D721Med (cell line): Measurements from ENCODE around the gene NET1.

Experiments
- DNase-seq: peaks from one replicate; pipeline ENCODE4 v3.0.0; 2011; ENCODE audit warnings: low spot score; ENCODE audit not compliant: insufficient read length
- FAIRE-seq: peaks from 2 replicates; lab custom pipeline; 2011; peaks lifted over from hg19 to GRCh38; lab: Jason Lieb, UNC
- TF ChIP-seq, protein P1 (sequence below): IDR thresholded peaks from 2 replicates; pipeline ENCODE4 v1.5.1; 2012; ENCODE audit warnings: mild to moderate bottlenecking, control low read depth; ENCODE audit not compliant: insufficient read depth; ENCODE audit errors: missing control alignments

The NET1 gene

GRCh38 chr10:5502571-5503476, 90.5 kb downstream of the NET1 start:
- TF ChIP-seq, protein P1, sequence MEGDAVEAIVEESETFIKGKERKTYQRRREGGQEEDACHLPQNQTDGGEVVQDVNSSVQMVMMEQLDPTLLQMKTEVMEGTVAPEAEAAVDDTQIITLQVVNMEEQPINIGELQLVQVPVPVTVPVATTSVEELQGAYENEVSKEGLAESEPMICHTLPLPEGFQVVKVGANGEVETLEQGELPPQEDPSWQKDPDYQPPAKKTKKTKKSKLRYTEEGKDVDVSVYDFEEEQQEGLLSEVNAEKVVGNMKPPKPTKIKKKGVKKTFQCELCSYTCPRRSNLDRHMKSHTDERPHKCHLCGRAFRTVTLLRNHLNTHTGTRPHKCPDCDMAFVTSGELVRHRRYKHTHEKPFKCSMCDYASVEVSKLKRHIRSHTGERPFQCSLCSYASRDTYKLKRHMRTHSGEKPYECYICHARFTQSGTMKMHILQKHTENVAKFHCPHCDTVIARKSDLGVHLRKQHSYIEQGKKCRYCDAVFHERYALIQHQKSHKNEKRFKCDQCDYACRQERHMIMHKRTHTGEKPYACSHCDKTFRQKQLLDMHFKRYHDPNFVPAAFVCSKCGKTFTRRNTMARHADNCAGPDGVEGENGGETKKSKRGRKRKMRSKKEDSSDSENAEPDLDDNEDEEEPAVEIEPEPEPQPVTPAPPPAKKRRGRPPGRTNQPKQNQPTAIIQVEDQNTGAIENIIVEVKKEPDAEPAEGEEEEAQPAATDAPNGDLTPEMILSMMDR: no peak
- FAIRE-seq: no peak
- DNase-seq: no peak

DNA sequence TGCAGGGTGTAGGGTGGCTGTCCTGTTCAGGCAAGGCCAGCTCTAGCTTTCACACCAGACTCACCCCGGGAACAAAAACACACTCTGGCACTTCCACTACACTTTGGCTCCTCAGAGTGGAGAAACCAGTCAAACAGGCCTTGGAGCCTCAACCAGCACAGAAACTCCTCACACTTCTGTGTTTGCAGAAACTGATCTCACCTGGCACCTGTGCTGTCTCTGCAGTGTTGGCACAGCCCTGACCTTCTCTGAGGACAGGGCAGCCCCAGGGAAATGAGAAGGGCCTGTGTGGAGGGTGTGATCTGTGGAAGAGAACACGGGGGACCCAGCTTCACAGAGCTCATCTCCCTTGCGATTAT, 91.1 kb downstream of the NET1 start:
- DNase-seq: no peak
- no peak for FAIRE-seq
- TF ChIP-seq, protein P1: no peak

DNA sequence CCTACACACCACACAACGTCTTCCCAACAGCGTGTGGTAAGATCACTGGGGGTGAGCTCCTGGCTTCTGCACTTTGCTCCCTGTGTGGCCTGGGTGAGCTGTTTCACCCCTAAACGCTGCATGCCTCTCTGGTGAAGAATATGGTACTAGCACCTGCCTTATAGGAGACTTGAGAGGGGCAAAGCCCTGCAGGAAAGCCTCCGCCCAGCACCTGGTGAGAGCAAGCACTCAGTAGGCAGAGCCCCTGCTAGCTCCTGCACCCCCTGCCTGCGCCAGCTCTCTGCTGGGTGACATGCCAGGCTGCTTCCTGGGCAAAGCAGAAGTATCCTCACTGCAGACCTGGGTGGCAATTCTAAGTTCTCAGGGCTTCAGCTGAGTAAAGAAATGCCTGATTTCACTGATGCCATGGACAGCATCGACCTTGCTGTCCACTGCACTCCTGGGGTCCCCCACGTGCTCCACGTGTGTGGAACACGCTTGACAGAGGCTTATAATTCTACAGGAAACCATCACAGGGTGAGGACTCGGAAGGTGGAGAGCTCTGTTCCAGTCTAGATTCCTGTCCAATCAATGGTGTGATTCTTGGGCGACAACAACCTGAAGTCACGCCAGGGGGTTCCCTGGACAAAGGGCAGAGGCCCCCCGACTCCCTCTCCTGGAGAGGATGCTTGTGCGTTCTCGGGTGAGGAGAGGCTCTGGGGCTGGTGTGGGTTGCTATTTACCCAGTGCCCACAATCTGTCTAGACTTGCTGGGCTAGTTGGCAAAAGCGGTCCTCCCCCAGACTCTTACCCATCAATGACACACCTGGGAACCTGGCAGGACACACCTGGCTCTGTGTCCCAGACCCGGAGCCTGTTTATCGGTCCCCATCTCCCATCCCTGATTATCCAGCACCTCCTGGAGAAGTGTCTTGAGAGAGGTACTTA, 92.1 kb downstream of the NET1 start:
- TF ChIP-seq, protein P1: no peak
- no peak for DNase-seq
- no peak for FAIRE-seq

GRCh38 chr10:5506246-5506645, 93.9 kb downstream of the NET1 start:
- FAIRE-seq (no peak), DNase-seq (no peak)
- TF ChIP-seq, protein P1: no peak

DNA sequence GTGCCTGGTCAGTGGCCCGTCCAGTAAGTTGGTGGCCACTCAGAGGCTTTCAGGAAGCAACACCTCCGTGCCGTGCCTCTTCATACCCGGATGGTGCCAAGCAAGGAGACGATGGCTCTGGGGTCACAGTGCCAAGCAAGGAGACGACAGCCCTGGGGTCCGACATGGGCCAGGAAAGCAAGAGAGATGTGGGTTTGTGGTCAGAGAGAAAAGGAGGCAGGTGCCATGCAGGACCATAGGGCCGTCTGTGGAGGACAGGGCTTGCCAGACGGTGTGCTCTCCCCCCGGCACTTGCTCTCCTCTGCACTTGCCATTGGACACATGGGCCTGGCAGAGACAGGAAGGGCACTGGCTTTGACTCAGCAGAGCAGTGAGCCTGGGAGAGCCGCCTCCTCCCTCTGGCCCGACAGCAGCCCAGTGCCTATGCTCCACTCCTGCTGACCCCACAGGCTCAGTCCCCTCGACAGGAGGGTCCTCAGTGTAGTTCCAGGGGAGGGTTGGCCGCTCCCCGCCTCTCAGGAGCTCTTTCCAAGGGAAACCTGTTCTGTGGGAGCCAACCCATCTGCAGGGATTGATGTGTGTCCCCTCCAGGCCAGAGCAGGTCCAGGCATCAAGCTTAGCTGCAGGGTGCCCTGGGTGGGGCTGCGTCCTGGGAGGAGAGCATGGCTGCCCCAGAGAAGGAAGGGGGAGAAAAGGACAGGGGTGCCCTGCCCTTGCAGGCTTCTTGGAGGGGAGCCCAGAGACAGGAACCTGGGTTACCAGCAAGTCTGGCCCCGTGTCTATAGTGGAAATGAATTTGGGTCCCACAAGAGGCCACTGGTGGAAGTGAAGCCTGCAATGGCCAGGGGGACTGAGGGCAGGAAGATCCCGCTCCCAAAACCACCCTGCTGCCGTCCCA, 94.6 kb downstream of the NET1 start:
- TF ChIP-seq, protein P1: no peak
- DNase-seq: no peak
- no peak for FAIRE-seq

- no peak for FAIRE-seq
- no peak for DNase-seq
- TF ChIP-seq, protein P1: no peak
Observed at GRCh38 chr10:5507649-5508131, 95.3 kb downstream of the NET1 start.
